Heart left ventricle (tissue), 16 donors: ENCODE results near the gene PCDHGA1. TPM values are rescaled to one million over a fixed set of nuclear protein-coding genes. Genes with fewer than 3 reads are reported as not detected.
"Not testable (repeated sequence)": the region's sequence is repeated elsewhere in the genome, so short reads cannot be mapped to it uniquely, and the experiment has no call there.

Source experiments
- ATAC-seq, 4 donors: fragments of 200-7000 bp; cut with Tn5 transposase; one replicate each; pipeline ENCODE4 v1.9.1; 2020 to 2022; ENCODE audit warnings: moderate library complexity in 4 of 4, mild to moderate bottlenecking in 3 of 4, moderate number of reproducible peaks in 1 of 4
- DNase-seq, 5 donors: peaks; one replicate each; pipeline ENCODE4 v3.0.0-alpha.2; 2020
- H3K27ac ChIP-seq, 12 donors: fragments of 200-600 bp; sonication (generic) in 4 of 12; one replicate each; pipeline versions ENCODE4 v1.5.0 to v1.8.0; 2016 to 2022; ENCODE audit warnings: mild to moderate bottlenecking in 2 of 12
- H3K27me3 ChIP-seq, 9 donors: fragments of 200-600 bp; sonication (generic) in 2 of 9; one replicate each; pipeline versions ENCODE4 v1.5.1 to v1.8.0; 2016 to 2022; ENCODE audit warnings: mild to moderate bottlenecking in 3 of 9
- H3K36me3 ChIP-seq, 9 donors: fragments of 200-600 bp; sonication (generic) in 2 of 9; one replicate each; pipeline versions ENCODE4 v1.5.0 to v1.8.0; 2018 to 2022; ENCODE audit warnings: mild to moderate bottlenecking in 2 of 9
- H3K4me1 ChIP-seq, 12 donors: fragments of 200-600 bp; sonication (generic) in 4 of 12; one replicate each; pipeline versions ENCODE4 v1.5.0 to v1.8.0; 2016 to 2022; ENCODE audit warnings: mild to moderate bottlenecking in 3 of 12
- H3K4me3 ChIP-seq, 12 donors: fragments of 200-600 bp; sonication (generic) in 4 of 12; one replicate each; pipeline versions ENCODE4 v1.5.0 to v1.8.0; 2017 to 2022; ENCODE audit warnings: mild to moderate bottlenecking in 9 of 12, moderate library complexity in 4 of 12
- H3K9me3 ChIP-seq, 12 donors: fragments of 200-600 bp; sonication (generic) in 4 of 12; one replicate each; pipeline versions ENCODE4 v1.5.0 to v1.8.0; 2016 to 2022; ENCODE audit warnings: mild to moderate bottlenecking in 1 of 12
- CTCF ChIP-seq, 12 donors: fragments of 200-600 bp; sonication (generic) in 4 of 12; IDR thresholded peaks; one replicate each; pipeline versions ENCODE4 v1.5.0 to v1.8.0; 2018 to 2022; ENCODE audit warnings: antibody characterized with exemption in 12 of 12, mild to moderate bottlenecking in 5 of 12
- POLR2A ChIP-seq, 2 donors: fragments of 450-650 bp; IDR thresholded peaks; one replicate each; pipeline ENCODE4 v1.6.1; 2017; ENCODE audit warnings: antibody characterized with exemption in 2 of 2, mild to moderate bottlenecking in 2 of 2, moderate library complexity in 2 of 2
- WGBS, 4 donors: extraction: QIAGEN DNeasy Blood & Tissue Kit in 2 of 4; methylation state at CpG; one replicate each; pipeline versions ENCODE4 v1.1.5 to v1.1.7; 2013 to 2018; 5-methylcytosine and 5-hydroxymethylcytosine counted together
- intact Hi-C, 10 donors: fragments of 100-400 bp; cut with DNase I; formaldehyde crosslinking; loops; one replicate each; pipeline versions ENCODE4 v1.11.1 to v1.14.2; 2022
- polyA plus RNA-seq, 2 donors: library from polyadenylated mRNA; stranded (reverse); fragments of 200-250 nt; gene quantifications; one replicate each; pipeline ENCODE4 v1.2.3, GENCODE V29; 2013
- total RNA-seq, 9 donors: library from RNA; depleted of rRNA in 2 of 9; stranded (reverse); fragments of >200 nt in 2 of 9; fragmentation: NEBNext Ultra II Directional in 3 of 9; extraction: Animal tissue kit (Norgen Biotek cat#: 25700) in 3 of 9; gene quantifications; one replicate each; pipeline versions ENCODE4 v1.1.0 to v1.2.4, GENCODE V29; 2016 to 2023
- donor health status: ischemic (EF 13 %, LVEDD 7.1; RV severe dilation, severe dysfunction).
- donor health status: healthy with polysubstance abuse.
- donor health status: DM: no; HTN: yes; CAD: no.
- donor health status: DM: no; HTN: no; CAD: no.
- donor health status: ischemic (EF 25% LVEDD 6.9; RV normal size, moderate dysfunction).
- donor health status: ischemic (EF 25% LVEDD 5.7; RV mildly dilated, moderate dysfunction).
- donor health status: healthy.
- donor health status: DM: yes; HTN: yes; CAD: no.
- donor health status: ischemic (EF 35%, LVEDD 5.7; RV mildly dilated, moderate dysfunction).
- donor health status: nonischemic (EF 11% LVEDD 7.7; RV severe dilation, severe dysfunction).
- donor health status: DM: yes; HTN: yes; CAD: no.
- donor health status: PGD.
- donor health status: ischemic (EF 29% LVEDD 5.4; RV normal size, mild dysfunction).
- donor health status: nonischemic (EF 23%, LVEDD 6.1; RV moderate dilation, normal function).

The PCDHGA1 gene
- total and polyA plus RNA-seq, 11 donors, result 1.3 to 4.9 (median 3.1) TPM

DNA sequence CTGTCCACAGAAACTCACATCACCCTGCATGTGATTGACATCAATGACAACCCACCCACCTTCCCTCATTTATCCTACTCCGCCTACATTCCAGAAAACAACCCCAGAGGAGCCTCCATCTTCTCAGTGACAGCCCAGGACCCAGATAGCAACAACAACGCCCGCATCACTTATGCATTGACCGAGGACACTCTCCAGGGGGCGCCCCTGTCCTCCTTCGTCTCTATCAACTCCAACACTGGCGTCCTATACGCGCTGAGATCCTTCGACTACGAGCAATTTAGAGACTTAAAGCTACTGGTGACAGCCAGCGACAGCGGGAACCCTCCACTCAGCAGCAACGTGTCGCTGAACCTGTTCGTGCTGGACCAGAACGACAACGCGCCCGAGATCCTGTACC lies 15.0 kb downstream of the PCDHGA1 start:
- Histone ChIP-seq H3K27me3 (peaks cover 0 to 18% (median 0%) of the 10 kb centered on the region in 9 donors), H3K36me3 (peaks cover 0 to 7% (median 0%) of the 10 kb centered on the region in 9 donors), H3K4me3 (peak overlapping the region in 7 of 12 donors; percentile 32 to 64 (median 54)), H3K27ac (peak overlapping the region in 2 of 12 donors; percentile 81 to 82), H3K9me3 (peaks cover 0 to 97% (median 33%) of the 10 kb centered on the region in 12 donors), H3K4me1 (peaks cover 0 to 11% (median 0%) of the 10 kb centered on the region in 12 donors)
- DNase-seq (peak in 1 of 5 donors; percentile 43), ATAC-seq (no peak)
- 28 to 36% (median 34%) methylated on average over 13 to 20 of the region's 20 CpGs for WGBS, 4 donors
- intact Hi-C loops, result loop anchor here in 1 of 10 donors (10.0 kb wide), 1 partner anchor 59 kb away; the partner anchor contains the start of genes PCDHGA9 and PCDHGB6
- peak in 4 of 12 donors; percentile 7 to 29 (median 16) for TF ChIP-seq CTCF (IDR thresholded peaks at IDR 0.05)
- TF ChIP-seq POLR2A (IDR thresholded peaks at IDR 0.05), result no peak

DNA sequence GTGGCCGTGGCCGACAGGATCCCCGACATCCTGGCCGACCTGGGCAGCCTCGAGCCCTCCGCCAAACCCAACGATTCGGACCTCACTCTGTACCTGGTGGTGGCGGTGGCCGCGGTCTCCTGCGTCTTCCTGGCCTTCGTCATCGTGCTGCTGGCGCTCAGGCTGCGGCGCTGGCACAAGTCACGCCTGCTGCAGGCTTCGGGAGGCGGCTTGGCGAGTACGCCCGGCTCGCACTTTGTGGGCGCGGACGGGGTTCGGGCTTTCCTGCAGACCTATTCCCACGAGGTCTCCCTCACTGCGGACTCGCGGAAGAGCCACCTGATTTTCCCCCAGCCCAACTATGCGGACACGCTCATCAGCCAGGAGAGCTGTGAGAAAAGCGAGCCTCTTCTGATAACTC lies 15.7 kb downstream of the PCDHGA1 start:
- peak overlapping the region in 1 of 12 donors; percentile 22 for H3K27ac ChIP-seq
- H3K36me3 ChIP-seq, result peaks cover 0 to 11% (median 0%) of the 10 kb centered on the region in 9 donors
- H3K4me1 ChIP-seq, result peaks cover 0 to 15% (median 0%) of the 10 kb centered on the region in 12 donors
- DNase-seq, ATAC-seq: not testable (repeated sequence)
- H3K9me3 ChIP-seq, result peaks cover 0 to 97% (median 35%) of the 10 kb centered on the region in 12 donors
- intact Hi-C loops, result loop anchor here in 1 of 10 donors (10.0 kb wide), 1 partner anchor 59 kb away; the partner anchor contains the start of genes PCDHGA9 and PCDHGB6
- 34 to 52% (median 42%) methylated on average over 7 to 28 of the region's 35 CpGs for WGBS, 4 donors
- peaks cover 0 to 22% (median 0%) of the 10 kb centered on the region in 9 donors for H3K27me3 ChIP-seq
- peak overlapping the region in 7 of 12 donors; percentile 4 to 54 (median 24) for H3K4me3 ChIP-seq

DNA sequence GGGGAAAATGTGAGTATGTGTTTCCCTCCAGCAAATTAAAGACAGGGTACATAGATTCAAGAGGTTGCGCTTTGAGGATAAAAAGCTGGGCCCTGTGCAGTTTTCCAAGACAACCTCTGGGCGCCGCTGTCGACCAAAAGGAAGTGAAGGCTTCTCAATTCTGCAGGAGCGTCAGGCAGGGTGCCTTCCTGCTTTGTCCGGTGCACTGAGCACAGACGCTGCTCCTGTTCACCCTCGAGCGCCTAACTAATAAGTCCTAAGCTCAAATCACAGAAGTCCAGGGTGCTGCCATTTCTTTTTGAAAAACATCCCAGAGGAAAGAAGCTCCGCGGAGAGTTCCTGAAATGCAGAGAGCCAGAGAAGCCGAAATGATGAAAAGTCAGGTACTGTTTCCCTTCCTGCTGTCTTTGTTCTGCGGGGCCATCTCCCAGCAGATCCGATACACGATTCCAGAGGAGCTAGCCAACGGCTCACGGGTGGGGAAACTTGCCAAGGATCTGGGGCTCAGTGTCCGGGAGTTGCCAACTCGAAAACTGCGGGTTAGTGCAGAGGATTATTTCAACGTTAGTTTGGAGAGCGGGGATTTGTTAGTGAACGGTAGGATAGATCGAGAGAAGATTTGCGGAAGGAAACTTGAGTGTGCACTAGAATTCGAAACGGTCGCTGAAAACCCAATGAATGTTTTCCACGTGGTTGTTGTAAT lies 19.8 kb downstream of the PCDHGA1 start, which contains the start of gene PCDHGB1:
Gene PCDHGB1 (plus strand): TSS at position 183 of the 703 bp plus-strand sequence. CDS start 162 bp downstream, at position 345.
- WGBS, 4 donors, result 20 to 36% (median 27%) methylated on average over 29 of the region's 29 CpGs
- TF ChIP-seq CTCF (IDR thresholded peaks at IDR 0.05), result peak; percentile 31 to 70 (median 49)
- no peak for TF ChIP-seq POLR2A (IDR thresholded peaks at IDR 0.05)
- Histone ChIP-seq H3K9me3 (peaks cover 0 to 94% (median 36%) of the 10 kb centered on the region in 12 donors), H3K27me3 (peaks cover 0 to 21% (median 0%) of the 10 kb centered on the region in 9 donors), H3K4me1 (peaks cover 0 to 19% (median 2%) of the 10 kb centered on the region in 12 donors), H3K36me3 (peaks cover 0 to 16% (median 0%) of the 10 kb centered on the region in 9 donors), H3K4me3 (peak within 1 kb of the TSS in 9 of 12 donors; percentile 17 to 39 (median 31)), H3K27ac (peak within 1 kb of the TSS in 2 of 12 donors; percentile 30 to 41)
- intact Hi-C loops, result loop anchor here in 2 of 10 donors (10.0 kb wide), 2 partner anchors 55 to 175 kb away; partner anchors contain the start of genes PCDHGA9 (in 1 of the 2) and PCDHGB6 (in 1 of the 2)
- ATAC-seq (peak; percentile 71 to 83 (median 80)), DNase-seq (peak in 3 of 5 donors; percentile 52 to 71 (median 70))

DNA sequence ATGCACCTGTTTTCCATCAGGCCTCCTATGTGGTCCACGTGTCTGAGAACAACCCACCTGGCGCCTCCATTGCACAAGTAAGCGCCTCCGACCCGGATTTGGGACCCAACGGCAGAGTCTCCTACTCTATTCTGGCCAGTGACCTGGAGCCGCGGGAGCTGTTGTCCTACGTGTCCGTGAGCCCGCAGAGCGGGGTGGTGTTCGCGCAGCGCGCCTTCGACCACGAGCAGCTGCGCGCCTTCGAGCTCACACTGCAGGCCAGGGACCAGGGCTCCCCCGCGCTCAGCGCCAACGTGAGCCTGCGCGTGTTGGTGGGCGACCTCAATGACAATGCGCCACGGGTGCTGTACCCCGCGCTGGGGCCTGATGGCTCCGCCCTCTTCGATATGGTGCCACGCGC lies 21.3 kb downstream of the PCDHGA1 start:
- no peak for TF ChIP-seq CTCF (IDR thresholded peaks at IDR 0.05)
- TF ChIP-seq POLR2A (IDR thresholded peaks at IDR 0.05), result no peak
- Histone ChIP-seq H3K9me3 (peaks cover 0 to 97% (median 45%) of the 10 kb centered on the region in 12 donors), H3K27me3 (peaks cover 0 to 21% (median 0%) of the 10 kb centered on the region in 9 donors), H3K4me3 (no peak overlapping the region), H3K27ac (no peak overlapping the region), H3K4me1 (peaks cover 0 to 22% (median 2%) of the 10 kb centered on the region in 12 donors), H3K36me3 (peaks cover 0 to 24% (median 0%) of the 10 kb centered on the region in 9 donors)
- intact Hi-C loops, result loop anchor here in 1 of 10 donors (10.0 kb wide), 1 partner anchor 173 kb away; no protein-coding TSS in a partner anchor
- ATAC-seq (no peak), DNase-seq (no peak)
- 34 to 61% (median 49%) methylated on average over 11 to 35 of the region's 36 CpGs for WGBS, 4 donors
